ENCODE measurements around the gene RCSD1.

Gene RCSD1

GRCh38 chr1:167628741-167629515 lies 1.1 kb upstream of the RCSD1 start:
- Histone ChIP-seq H3K4me1 (ENCODE audit: control insufficient read depth, insufficient read depth, low read depth, low read length) (peaks cover 5% of the 10 kb centered on the region), H2BK12ac (ENCODE audit: low read length in 2 of 2) (no peak overlapping the region), H3K18ac (ENCODE audit: low read depth in 1 of 2, low read length in 2 of 2) (no peak overlapping the region), H3K4me3 (ENCODE audit: insufficient read depth in 1 of 2, low read depth in 1 of 2, low read length in 2 of 2) (no peak overlapping the region), H3K4ac (ENCODE audit: low read depth in 1 of 2, low read length in 2 of 2) (no peak overlapping the region), H3K9ac (ENCODE audit: low read length) (no peak overlapping the region), H2BK5ac (ENCODE audit: low read depth, low read length, poor library complexity, severe bottlenecking) (no peak overlapping the region), H2BK120ac (ENCODE audit: low read depth, low read length) (no peak overlapping the region), H3K79me1 (replicated peaks; ENCODE audit: low read length, poor library complexity, severe bottlenecking) (no peaks in the 10 kb centered on the region), H2AK5ac (ENCODE audit: low read length, severe bottlenecking) (no peak overlapping the region), H2AFZ (ENCODE audit: low read depth, low read length) (no peak overlapping the region), H2BK15ac (ENCODE audit: low read depth, poor library complexity, severe bottlenecking) (no peak overlapping the region), H3K36me3 (ENCODE audit: control insufficient read depth in 1 of 2, insufficient read depth in 2 of 2, low read depth in 1 of 2, low read length in 2 of 2) (no peaks in the 10 kb centered on the region), H3K27me3 (ENCODE audit: control insufficient read depth in 1 of 2, insufficient read depth in 1 of 2, low read length in 2 of 2) (peaks cover 42 to 44% of the 10 kb centered on the region in 2 experiments), H3K9me3 (ENCODE audit: control insufficient read depth, low read length) (no peaks in the 10 kb centered on the region), H3K14ac (ENCODE audit: low read length in 2 of 2) (no peak overlapping the region), H3K27ac (ENCODE audit: low read length, poor library complexity, severe bottlenecking) (no peak overlapping the region), H3K23ac (ENCODE audit: low read length in 2 of 2) (no peak overlapping the region), H4K91ac (ENCODE audit: low read length) (no peak overlapping the region), H3K4me2 (ENCODE audit: low read length, poor library complexity, severe bottlenecking) (no peak overlapping the region), H4K8ac (ENCODE audit: low read length) (no peak overlapping the region)
- DNase-seq: no peak
- 89% methylated on average over 12 of the region's 12 CpGs for WGBS

- H3K4me1 ChIP-seq (ENCODE audit: control insufficient read depth, insufficient read depth, low read depth, low read length): peaks cover 9% of the 10 kb centered on the region
These were observed 745 bp downstream of the RCSD1 start for GRCh38 chr1:167630568-167631385.

GRCh38 chr1:167631386-167631935 lies 1.4 kb downstream of the RCSD1 start:
- Histone ChIP-seq H4K8ac (ENCODE audit: low read length) (no peak overlapping the region), H3K4me1 (ENCODE audit: control insufficient read depth, insufficient read depth, low read depth, low read length) (peaks cover 9% of the 10 kb centered on the region), H2BK12ac (ENCODE audit: low read length in 2 of 2) (no peak overlapping the region), H3K23ac (ENCODE audit: low read length in 2 of 2) (no peak overlapping the region), H2BK15ac (ENCODE audit: low read depth, poor library complexity, severe bottlenecking) (no peak overlapping the region), H4K91ac (ENCODE audit: low read length) (no peak overlapping the region), H3K9me3 (ENCODE audit: control insufficient read depth, low read length) (no peaks in the 10 kb centered on the region), H3K27ac (ENCODE audit: low read length, poor library complexity, severe bottlenecking) (no peak overlapping the region), H3K4me3 (ENCODE audit: insufficient read depth in 1 of 2, low read depth in 1 of 2, low read length in 2 of 2) (no peak overlapping the region), H2AFZ (ENCODE audit: low read depth, low read length) (no peak overlapping the region), H3K27me3 (ENCODE audit: control insufficient read depth in 1 of 2, insufficient read depth in 1 of 2, low read length in 2 of 2) (peaks cover 62% of the 10 kb centered on the region in 2 experiments), H3K4ac (ENCODE audit: low read depth in 1 of 2, low read length in 2 of 2) (no peak overlapping the region), H2BK120ac (ENCODE audit: low read depth, low read length) (no peak overlapping the region), H2BK5ac (ENCODE audit: low read depth, low read length, poor library complexity, severe bottlenecking) (no peak overlapping the region), H3K36me3 (ENCODE audit: control insufficient read depth in 1 of 2, insufficient read depth in 2 of 2, low read depth in 1 of 2, low read length in 2 of 2) (no peaks in the 10 kb centered on the region), H3K4me2 (ENCODE audit: low read length, poor library complexity, severe bottlenecking) (no peak overlapping the region), H3K9ac (ENCODE audit: low read length) (no peak overlapping the region), H3K18ac (ENCODE audit: low read depth in 1 of 2, low read length in 2 of 2) (no peak overlapping the region), H2AK5ac (ENCODE audit: low read length, severe bottlenecking) (no peak overlapping the region), H3K79me1 (replicated peaks; ENCODE audit: low read length, poor library complexity, severe bottlenecking) (no peaks in the 10 kb centered on the region), H3K14ac (ENCODE audit: low read length in 2 of 2) (no peak overlapping the region)
- 90% methylated on average over 3 of the region's 3 CpGs for whole genome bisulfite sequencing
- DNase-seq: no peak

More at GRCh38 chr1:167630568-167631385, 745 bp downstream of the RCSD1 start:
- no peak overlapping the region for H3K4ac ChIP-seq (ENCODE audit: low read depth in 1 of 2, low read length in 2 of 2)
- H2BK5ac ChIP-seq (ENCODE audit: low read depth, low read length, poor library complexity, severe bottlenecking): no peak overlapping the region
- H3K27ac ChIP-seq (ENCODE audit: low read length, poor library complexity, severe bottlenecking): no peak overlapping the region
- no peak overlapping the region for H3K23ac ChIP-seq (ENCODE audit: low read length in 2 of 2)
- no peak overlapping the region for H2BK15ac ChIP-seq (ENCODE audit: low read depth, poor library complexity, severe bottlenecking)
- peaks cover 56% of the 10 kb centered on the region in 2 experiments for H3K27me3 ChIP-seq (ENCODE audit: control insufficient read depth in 1 of 2, insufficient read depth in 1 of 2, low read length in 2 of 2)
- no peaks in the 10 kb centered on the region for H3K9me3 ChIP-seq (ENCODE audit: control insufficient read depth, low read length)
- no peaks in the 10 kb centered on the region for H3K79me1 ChIP-seq (replicated peaks; ENCODE audit: low read length, poor library complexity, severe bottlenecking)
- H2AFZ ChIP-seq (ENCODE audit: low read depth, low read length): no peak overlapping the region
- H3K4me3 ChIP-seq (ENCODE audit: insufficient read depth in 1 of 2, low read depth in 1 of 2, low read length in 2 of 2): peak overlapping the region in 1 of 2 experiments; percentile 81
- no peaks in the 10 kb centered on the region for H3K36me3 ChIP-seq (ENCODE audit: control insufficient read depth in 1 of 2, insufficient read depth in 2 of 2, low read depth in 1 of 2, low read length in 2 of 2)
- H3K14ac ChIP-seq (ENCODE audit: low read length in 2 of 2): no peak overlapping the region
- DNase-seq: no peak
- H2BK12ac ChIP-seq (ENCODE audit: low read length in 2 of 2): no peak overlapping the region
- H2AK5ac ChIP-seq (ENCODE audit: low read length, severe bottlenecking): no peak overlapping the region
- H3K4me2 ChIP-seq (ENCODE audit: low read length, poor library complexity, severe bottlenecking): peak overlapping the region; percentile 52
- H2BK120ac ChIP-seq (ENCODE audit: low read depth, low read length): no peak overlapping the region
- H3K18ac ChIP-seq (ENCODE audit: low read depth in 1 of 2, low read length in 2 of 2): peak overlapping the region in 1 of 2 experiments; percentile 15
- no peak overlapping the region for H4K91ac ChIP-seq (ENCODE audit: low read length)
- H4K8ac ChIP-seq (ENCODE audit: low read length): no peak overlapping the region
- H3K9ac ChIP-seq (ENCODE audit: low read length): peak overlapping the region; percentile 75
- WGBS: 26% methylated on average over 15 of the region's 16 CpGs

Measured in mesenchymal stem cell (in vitro differentiated cells and primary cell).